ENCODE results near the gene NSMF.

- TF ChIP-seq, protein P1, sequence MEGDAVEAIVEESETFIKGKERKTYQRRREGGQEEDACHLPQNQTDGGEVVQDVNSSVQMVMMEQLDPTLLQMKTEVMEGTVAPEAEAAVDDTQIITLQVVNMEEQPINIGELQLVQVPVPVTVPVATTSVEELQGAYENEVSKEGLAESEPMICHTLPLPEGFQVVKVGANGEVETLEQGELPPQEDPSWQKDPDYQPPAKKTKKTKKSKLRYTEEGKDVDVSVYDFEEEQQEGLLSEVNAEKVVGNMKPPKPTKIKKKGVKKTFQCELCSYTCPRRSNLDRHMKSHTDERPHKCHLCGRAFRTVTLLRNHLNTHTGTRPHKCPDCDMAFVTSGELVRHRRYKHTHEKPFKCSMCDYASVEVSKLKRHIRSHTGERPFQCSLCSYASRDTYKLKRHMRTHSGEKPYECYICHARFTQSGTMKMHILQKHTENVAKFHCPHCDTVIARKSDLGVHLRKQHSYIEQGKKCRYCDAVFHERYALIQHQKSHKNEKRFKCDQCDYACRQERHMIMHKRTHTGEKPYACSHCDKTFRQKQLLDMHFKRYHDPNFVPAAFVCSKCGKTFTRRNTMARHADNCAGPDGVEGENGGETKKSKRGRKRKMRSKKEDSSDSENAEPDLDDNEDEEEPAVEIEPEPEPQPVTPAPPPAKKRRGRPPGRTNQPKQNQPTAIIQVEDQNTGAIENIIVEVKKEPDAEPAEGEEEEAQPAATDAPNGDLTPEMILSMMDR (conservative IDR thresholded peaks at IDR 0.05), result no peak
- no peak for TF ChIP-seq EZH2 (IDR thresholded peaks at IDR 0.05; ENCODE audit: low read depth)
Observed at GRCh38 chr9:137490532-137491186, 31.5 kb upstream of the NSMF start.
